ENCODE results near the gene ATP6V0A1.
A peak's percentile ranks its signal among the peaks of the same experiment; 100 is the strongest.
"Not testable (repeated sequence)": the region's sequence is repeated elsewhere in the genome, so short reads cannot be mapped to it uniquely, and the experiment has no call there.

ATP6V0A1 gene

GRCh38 chr17:42458497-42459255 lies at the start of gene ATP6V0A1:
Gene ATP6V0A1 (plus strand): TSS chr17:42458878. CDS start chr17:42460895, 2,017 bp downstream.
- DNase-seq: peak; percentile 95

GRCh38 chr17:42409523-42410318 lies 49.0 kb upstream of the ATP6V0A1 start:
- peak; percentile 95 for DNase-seq

GRCh38 chr17:42410319-42410685 lies 48.4 kb upstream of the ATP6V0A1 start:
- no peak for DNase-seq

DNA sequence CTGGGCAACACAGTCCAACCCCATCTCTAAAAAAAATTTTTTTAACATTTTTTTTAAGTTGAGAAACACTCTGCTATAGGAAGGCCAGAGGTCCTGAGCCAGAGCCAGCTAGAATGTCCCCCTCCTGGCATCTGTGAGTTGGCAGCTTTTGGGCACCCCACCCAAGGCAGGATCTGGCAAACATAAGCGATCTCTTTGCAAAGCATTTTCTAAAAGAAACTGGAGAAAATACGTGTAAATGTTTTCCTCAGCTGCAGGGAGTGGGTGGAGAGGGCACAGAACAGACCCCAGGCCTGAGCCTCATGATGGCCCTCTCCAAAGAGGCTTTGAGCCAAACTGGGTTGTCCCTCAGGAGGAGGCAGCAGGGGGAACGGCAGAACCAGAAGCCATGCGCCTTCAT lies 47.3 kb upstream of the ATP6V0A1 start:
- no peak for DNase-seq

GRCh38 chr17:42411905-42412679 lies 46.6 kb upstream of the ATP6V0A1 start:
- no peak for DNase-seq

DNA sequence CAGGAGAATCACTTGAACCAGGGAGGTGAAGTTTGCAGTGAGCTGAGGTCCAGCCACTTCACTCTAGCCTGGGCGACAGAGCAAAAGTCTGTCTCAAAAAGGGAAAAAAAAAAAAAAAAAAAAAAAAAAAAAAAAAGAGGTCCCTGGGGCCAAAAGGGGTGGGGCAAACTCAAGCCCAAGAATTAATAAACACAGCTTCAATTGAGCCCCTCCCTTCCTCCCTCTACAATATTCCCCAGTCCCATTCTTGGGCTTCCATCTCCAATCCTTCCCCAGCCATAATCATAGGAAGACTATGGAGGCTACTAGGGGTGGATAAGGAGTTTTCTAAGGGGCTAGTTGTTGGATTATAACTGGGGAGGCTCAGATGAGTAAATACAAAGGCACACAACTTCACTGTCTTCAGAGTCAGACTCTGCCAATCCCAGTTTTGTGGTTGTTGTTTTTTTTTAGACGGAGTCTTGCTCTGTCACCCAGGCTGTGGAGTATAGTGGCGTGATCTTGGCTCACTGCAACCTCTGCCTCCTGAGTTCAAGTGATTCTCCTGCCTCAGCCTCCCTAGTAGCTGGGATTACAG lies 45.1 kb upstream of the ATP6V0A1 start:
- DNase-seq: no peak

GRCh38 chr17:42414704-42415409 lies 43.8 kb upstream of the ATP6V0A1 start:
- DNase-seq: no peak

GRCh38 chr17:42417981-42418380 lies 40.7 kb upstream of the ATP6V0A1 start:
- DNase-seq: not testable (repeated sequence)

DNA sequence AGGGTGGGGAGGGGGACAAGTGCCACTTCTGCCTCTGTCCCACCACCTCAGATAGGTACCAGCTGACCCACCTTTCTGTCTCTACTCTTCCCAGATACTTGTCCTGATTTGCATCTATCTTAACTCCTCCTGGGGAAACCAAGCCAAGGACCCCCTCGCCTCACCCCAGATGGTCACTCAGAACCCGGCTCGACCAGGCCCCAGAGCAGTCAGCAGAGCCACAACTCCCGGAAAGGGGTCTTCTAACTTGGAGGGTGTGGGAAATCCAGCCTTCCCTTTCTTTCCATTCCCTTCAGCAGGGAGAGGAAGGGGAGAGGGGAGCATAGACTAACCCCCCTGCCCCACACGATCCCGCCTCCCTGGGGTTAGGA lies 37.6 kb upstream of the ATP6V0A1 start:
- DNase-seq: no peak

GRCh38 chr17:42421507-42422338 lies 37.0 kb upstream of the ATP6V0A1 start:
- DNase-seq: no peak

DNA sequence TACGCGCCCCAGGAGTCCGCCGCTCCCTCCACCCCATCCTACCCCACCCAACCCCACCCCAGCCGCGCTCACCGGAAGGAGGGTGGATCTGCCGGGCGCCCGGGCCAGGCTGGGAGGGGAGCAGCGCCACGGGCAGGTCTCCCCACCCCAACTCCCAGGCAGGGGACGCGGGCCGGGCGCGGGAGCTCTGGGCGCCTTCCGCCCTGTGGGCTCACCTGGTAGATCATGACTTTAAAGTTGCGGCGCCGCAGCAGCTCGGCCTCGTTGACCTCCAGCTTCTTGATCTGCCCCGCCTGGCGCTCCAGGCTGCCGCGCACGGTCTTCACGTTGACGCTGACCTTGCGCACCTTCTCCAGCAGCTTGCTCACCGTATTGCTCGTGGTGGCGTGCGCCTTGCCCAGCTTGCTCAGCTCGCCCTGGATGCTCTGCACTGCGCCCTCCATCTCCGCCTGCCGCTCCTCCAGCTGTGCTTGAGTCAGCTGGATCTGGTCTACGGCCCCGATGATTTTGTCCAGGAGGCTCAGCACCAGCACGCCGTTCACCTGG lies 36.2 kb upstream of the ATP6V0A1 start:
- DNase-seq: peak; percentile 36

- DNase-seq: peak; percentile 41
These were observed 35.5 kb upstream of the ATP6V0A1 start, which contains the start of gene CAVIN1 for GRCh38 chr17:42422958-42423712. Gene CAVIN1 (minus strand): TSS chr17:42423256. CDS start chr17:42423097, 159 bp downstream.

GRCh38 chr17:42423766-42424165 lies 34.9 kb upstream of the ATP6V0A1 start:
- no peak for DNase-seq

GRCh38 chr17:42424991-42425610 lies 33.6 kb upstream of the ATP6V0A1 start:
- DNase-seq: no peak

DNA sequence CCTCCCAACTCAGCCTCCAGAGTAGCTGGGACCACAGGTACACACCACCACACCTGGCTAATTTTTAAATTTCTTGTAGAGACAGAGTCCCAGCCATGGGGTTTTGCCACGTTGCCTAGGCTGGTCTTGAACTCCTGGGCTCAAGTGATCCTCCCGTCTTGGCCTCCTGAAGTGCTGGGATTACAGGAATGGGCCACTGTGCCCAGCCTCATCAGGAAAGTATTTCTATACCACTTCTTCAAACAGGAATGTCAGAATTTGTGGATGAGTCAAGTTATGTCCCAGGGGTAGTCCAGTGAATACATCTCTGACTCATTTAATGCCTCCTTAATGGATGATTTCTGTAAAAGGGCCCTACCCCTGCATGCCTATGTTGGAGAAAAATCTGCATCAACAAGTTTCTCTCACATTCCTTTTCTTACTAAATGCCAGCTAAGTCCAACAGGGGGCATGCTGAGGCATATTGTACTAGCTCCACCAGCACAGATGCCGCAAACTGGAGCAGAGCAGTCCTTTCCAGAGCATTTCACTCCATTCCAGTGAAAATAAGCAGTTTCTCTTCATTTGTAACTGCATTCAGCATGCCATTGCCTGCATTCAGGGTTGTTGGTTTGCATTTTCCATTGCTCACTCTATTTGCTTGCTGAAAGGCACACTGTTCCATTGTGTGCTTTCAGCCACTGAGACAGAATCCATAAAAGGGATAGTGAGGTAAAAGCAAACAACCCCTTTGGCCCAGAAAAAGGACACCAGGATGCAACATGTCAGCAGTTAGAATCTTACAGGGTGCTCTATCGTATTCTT lies 30.3 kb upstream of the ATP6V0A1 start:
- peak; percentile 73 for DNase-seq

DNA sequence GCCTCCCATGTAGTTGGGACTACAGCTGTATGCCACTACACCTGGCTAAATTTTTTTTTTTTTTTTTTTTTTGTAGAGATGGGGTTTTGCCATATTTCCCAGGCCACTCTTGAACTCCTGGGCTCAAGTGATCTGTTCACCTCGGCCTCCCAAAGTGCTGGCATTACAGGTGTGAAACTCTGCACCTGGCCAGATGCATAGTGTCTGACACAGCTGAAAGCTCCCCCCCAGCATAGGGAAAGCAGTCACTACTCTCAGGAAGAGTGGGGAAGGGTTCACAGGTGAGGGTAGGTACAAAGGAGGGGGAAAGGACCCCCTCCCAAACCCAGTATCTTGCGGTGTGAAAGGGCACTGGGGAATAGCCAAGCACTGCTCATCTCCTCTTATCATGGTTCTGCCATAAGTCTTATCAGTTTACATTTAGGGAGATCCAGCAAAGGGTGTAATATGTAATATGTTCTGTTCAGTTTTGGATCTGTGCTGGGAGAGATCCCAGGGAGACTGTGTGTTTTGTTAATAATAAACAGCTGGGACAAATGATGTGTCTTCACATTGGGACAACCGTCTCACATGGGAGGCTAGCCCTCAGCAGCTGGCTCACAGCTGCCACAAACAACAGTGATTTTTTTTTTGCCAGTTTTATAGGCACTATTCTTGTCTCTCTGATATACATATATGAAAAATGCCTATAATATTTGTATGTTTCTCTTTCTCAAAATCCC lies 28.8 kb upstream of the ATP6V0A1 start:
- no peak for DNase-seq

DNA sequence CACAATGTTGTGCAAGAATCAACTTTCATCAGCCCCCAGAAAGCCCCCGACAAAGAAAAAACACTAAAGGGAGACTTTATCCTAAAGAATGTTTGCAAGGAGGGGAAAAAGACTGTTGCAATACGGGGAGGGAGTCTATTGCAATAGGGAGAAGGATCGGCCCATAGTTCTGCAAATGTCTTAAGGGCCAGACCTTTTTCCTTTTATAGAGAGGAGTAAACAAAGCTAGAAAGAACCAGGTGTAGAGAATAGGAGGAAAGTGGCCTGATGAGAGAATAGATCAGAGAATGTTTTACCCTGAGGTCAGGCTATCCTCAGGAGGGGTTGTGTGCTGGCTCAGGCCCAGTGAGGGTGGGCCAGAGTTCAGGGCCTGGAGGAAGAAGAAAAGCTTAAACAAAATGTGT lies 26.9 kb upstream of the ATP6V0A1 start:
- DNase-seq: no peak

- no peak for DNase-seq
These were observed 22.3 kb upstream of the ATP6V0A1 start for GRCh38 chr17:42436391-42436790.

All from NCI-H82 (cell line).